Cerebellar cortex (tissue), 1 donor: Measurements from ENCODE around the gene SH3PXD2A.
A peak's percentile ranks its signal among the peaks of the same experiment; 100 is the strongest.
"Not testable (repeated sequence)": the region's sequence is repeated elsewhere in the genome, so short reads cannot be mapped to it uniquely, and the experiment has no call there.

ENCODE experiments used
- DNase-seq: peaks from one replicate; pipeline ENCODE4 v3.0.0-alpha.2; 2015; ENCODE audit warnings: low spot score

Gene SH3PXD2A

DNA sequence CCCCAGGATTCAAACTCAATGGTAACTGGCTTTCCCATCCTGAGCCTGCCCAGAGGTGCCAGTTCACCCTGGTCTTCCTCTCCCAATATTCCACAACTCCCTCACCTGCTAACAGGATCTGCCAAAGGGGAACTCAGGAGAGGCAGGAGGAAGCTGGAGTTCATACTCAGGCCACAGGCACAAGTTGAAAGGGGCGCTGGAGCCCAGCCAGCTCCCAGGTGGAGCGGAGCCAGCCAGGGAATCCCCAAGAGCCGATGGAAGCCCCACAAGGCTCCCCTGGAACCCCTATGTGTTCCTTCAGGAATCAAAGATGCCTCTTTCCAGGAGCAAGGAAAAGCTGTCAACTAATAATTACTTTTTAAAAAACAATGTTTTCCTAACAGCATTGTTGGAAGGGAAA, 63.5 kb downstream of the SH3PXD2A start:
- no peak for DNase-seq

- no peak for DNase-seq
These were observed 64.1 kb downstream of the SH3PXD2A start for GRCh38 chr10:103791291-103791690.

- DNase-seq = no peak
These were observed 64.8 kb downstream of the SH3PXD2A start for GRCh38 chr10:103790580-103790979.

- peak; percentile 51 for DNase-seq
These were observed 65.6 kb downstream of the SH3PXD2A start for GRCh38 chr10:103789771-103790201.

DNA sequence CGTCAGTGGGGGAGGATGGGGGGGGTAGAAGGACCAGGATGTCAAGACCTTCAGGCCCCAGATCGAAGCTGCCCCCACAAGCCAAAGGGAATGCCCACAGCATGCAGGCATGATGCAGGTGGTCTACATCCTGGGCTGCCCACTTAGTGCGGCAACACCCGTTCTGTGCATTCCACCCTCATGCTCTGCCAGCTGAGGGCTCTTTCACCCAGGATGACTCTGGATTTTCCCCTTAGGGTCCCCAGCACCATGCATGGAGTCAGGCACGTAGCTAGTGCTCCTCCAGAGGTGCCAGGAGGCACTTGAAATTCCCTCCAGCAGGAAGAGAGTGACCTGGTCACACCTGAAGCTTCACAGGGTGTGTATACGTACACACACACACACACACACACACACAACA, 66.2 kb downstream of the SH3PXD2A start:
- no peak for DNase-seq

GRCh38 chr10:103787331-103787730, 68.0 kb downstream of the SH3PXD2A start:
- DNase-seq = no peak

GRCh38 chr10:103786020-103786419, 69.4 kb downstream of the SH3PXD2A start:
- peak; percentile 52 for DNase-seq

- peak; percentile 33 for DNase-seq
These were observed 70.5 kb downstream of the SH3PXD2A start for GRCh38 chr10:103784723-103785418.

DNA sequence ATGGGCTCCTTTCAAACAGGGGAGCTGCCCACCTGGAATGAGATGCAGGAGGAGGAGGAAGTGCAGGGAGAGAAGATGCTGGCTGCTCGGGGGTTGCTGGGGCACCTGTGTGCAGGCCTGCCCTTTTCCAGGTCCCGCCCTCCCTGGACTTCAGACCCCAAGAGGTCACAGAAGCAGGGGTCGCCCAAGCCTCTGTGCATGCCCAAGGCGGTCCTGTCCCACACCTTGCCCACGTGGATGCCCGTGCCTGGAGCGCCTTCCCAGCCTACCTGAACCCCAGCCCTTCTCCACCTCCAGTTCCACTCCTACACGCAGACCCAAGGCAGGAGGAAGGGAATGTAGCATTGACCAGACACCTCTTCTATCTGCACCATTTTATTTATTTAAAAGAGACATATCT, 71.3 kb downstream of the SH3PXD2A start:
- DNase-seq = no peak

GRCh38 chr10:103783681-103784080, 71.7 kb downstream of the SH3PXD2A start:
- DNase-seq = peak; percentile 72

DNA sequence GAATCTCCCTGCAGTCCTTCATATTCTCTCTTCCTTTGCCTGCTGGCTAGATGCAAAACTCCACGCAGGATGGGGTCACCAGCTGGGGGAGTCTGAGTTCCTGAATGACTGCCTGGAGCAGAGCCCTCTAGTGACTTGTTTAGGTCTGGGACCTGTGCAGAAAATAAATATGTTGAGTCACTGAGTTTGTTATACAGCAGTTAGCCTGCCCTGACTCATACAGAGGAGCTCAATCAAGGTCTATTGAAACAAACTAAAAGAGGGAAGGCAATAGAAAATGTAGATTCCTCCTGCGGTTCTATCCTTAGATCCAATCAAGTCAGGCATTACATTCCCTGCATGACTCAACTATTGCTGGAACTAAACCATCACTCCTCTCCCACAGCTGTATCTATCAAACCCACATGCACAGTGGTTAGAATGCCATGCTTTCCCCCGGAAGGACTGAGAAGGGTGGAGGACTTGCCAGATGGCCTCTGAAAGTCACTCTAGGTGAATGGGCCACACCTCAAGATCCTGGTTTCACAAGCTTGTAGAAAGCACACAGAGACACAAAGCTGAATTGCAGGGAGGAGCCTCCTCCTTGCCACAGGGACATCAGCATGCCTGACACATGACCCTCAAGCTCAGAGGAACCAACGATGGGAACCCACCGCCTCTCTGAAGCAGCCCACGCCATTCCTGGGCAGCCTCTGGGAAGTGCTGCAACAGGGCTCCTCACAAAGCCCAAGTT, 73.9 kb downstream of the SH3PXD2A start:
- peak; percentile 30 for DNase-seq

- no peak for DNase-seq
These were observed 74.9 kb downstream of the SH3PXD2A start for GRCh38 chr10:103780242-103781149.

DNA sequence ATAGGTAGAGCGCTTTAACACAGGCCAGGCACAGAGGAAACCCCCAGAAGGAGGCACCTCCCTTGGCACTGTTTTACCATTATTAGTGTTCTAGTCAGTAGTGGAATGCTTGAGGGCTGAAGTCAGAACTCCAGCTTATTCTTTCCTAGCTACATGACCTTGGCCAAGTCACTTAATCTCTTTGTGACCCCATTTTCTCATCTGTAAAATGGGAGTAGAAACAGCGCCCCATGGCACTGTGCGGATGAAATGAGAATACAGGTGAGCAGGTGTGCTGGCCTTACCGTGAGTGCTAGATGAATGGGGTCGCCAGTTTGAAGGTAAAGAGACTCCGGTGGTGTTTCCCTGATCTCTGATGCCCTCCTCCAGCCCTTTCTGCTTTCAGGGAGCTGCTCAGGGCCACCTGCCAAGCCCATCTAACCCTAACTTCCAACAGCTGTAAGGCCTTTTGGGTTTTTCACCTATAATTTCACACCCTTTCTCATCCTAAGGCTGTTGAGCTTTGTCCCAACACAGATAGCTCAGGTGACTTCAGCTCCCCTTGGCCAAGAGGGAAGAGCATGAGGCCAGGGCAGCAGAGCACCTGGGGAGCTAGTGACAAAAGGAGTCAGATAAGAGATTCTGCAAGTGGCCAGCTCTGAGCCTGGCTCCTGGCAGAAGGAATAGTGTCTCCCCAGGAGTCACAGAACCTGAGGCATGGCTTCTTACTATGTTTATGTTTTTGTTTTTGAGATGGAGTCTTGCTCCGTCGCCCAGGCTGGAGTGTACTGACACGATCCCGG, 76.8 kb downstream of the SH3PXD2A start:
- no peak for DNase-seq

DNA sequence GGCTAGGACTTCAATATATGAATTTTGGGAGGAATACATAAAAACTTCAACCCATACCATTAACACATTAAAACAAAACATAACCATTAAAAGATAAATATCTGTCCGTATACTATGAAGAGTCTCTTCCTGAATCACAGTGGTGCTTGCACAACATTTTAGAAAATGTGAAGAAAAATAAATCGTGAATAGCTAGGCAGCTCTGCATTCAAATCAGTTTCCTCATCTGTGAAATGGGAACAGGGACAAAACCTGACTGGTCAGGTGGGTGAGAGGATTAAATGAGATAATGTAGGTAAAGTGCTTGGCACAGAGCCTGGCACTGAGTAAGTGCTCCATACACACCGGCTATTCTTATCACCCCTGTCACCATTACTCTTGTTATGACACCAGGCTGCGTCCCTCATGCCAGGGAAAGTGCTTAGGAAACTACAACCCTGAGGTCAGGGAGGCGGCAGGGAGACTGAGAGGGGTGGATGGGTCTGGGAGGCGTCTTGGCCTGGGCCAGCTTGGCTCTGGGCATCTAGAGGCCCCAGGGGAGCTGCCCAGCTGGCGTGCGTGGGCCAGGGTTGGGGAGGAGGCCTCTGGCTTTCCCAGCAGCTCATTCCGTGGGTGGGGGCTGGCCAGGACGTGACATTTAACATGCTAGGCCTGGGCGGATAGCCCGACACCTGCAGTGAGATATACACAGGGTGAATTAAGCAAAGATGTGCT, 78.3 kb downstream of the SH3PXD2A start:
- DNase-seq = no peak

- DNase-seq = no peak
These were observed 79.6 kb downstream of the SH3PXD2A start for GRCh38 chr10:103775776-103776175.

DNA sequence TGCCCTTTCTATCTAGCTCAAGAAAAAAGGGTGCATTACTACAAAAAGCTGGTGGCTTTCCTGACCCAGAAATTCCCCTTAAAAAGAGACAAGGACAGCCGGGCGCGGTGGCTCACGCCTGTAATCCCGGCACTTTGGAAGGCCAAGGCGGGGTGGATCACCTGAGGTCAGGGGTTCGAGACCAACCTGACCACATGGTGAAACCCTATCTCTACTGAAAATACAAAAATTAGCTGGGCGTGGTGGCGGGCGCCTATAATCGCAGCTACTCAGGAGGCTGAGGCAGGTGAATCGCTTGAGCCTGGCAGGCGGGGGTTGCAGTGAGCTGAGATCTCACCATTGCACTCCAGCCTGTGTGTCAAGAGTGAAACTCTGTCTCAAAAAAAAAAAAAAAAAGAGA, 82.5 kb downstream of the SH3PXD2A start:
- not testable (repeated sequence) for DNase-seq

DNA sequence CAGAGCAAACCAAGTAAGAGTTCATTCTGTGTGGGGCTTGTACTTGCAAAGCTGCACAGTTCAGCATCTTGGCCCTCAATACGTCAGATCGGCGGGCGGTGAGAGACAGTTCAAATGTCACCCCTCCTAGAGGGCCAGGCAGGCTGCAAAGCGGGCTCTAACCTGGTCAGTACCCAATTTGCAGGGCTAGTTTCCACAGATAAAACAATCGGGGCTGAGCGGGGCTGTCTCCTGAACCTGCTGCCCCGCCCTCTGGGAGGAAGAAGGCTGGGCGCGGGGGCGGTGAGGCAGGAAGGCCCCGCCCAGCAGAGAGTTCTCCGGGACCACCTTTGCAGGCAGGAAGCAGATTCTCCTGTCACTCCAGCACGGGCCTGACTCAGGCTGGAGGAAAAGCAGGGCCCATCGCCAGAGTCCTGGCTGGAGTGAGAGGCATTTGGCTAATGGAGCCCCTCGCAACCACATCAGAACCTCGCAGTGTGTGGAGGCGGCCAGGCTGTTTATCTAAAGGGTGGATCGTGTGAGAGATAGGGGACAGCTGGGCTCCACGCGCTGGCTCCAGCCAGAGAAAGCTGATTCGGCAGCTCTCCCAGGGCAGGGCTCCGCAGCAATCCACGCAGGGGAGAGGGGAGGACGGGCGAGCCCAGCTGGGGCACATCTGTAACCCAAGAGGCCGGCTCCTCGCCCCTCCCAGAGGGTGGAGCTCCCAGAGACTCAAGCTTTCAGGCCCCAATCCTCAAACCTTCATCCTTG, 83.1 kb downstream of the SH3PXD2A start:
- peak; percentile 63 for DNase-seq

DNA sequence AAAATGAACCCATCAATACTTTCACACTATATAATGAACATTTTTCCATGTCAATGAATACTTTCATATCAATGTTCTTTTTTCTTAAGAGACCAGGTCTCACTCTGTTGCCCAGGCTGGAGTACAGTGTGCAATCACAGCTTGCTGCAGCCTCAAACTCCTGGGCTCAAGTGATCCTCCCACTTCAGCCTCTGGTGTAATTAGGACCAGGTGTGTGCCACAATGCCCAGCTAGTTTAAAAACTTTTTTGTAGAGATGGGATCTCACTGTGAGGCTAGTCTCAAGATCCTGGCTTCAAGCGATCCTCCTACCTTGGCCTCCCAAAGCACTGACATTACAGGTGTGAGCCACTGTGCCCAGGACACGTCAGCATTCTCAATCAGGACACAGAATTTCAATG, 85.2 kb downstream of the SH3PXD2A start:
- DNase-seq = no peak

GRCh38 chr10:103769176-103769575, 86.2 kb downstream of the SH3PXD2A start:
- DNase-seq = no peak

- DNase-seq = no peak
These were observed 87.0 kb downstream of the SH3PXD2A start for GRCh38 chr10:103768345-103768744.
